Measurements from ENCODE around the gene CORIN.

CORIN gene

GRCh38 chr4:47701286-47701685, 136.6 kb downstream of the CORIN start:
- Histone ChIP-seq H3K4me3 (ENCODE audit: insufficient read depth, low read length, poor library complexity, severe bottlenecking) (no peak overlapping the region), H3K4me2 (ENCODE audit: low read depth, low read length, poor library complexity, severe bottlenecking) (no peak overlapping the region), H3K27me3 (ENCODE audit: low read length) (no peaks in the 10 kb centered on the region), H3K27ac (ENCODE audit: low read depth, low read length) (no peak overlapping the region), H2AFZ (ENCODE audit: low read depth, low read length, severe bottlenecking) (no peak overlapping the region), H3K9ac (ENCODE audit: low read length) (no peak overlapping the region), H3K9me3 (ENCODE audit: insufficient read depth, low read length) (no peaks in the 10 kb centered on the region), H3K36me3 (ENCODE audit: low read length) (no peaks in the 10 kb centered on the region), H4K20me1 (ENCODE audit: low read depth, low read length) (no peaks in the 10 kb centered on the region), H3K79me2 (ENCODE audit: insufficient read depth, low read length) (no peaks in the 10 kb centered on the region), H3F3A (ENCODE audit: insufficient read depth) (no peaks in the 10 kb centered on the region), H3K9me2 (replicated peaks; ENCODE audit: insufficient read depth, low read length) (no peaks in the 10 kb centered on the region)
- TF ChIP-seq EZH2phosphoT487 (conservative IDR thresholded peaks at IDR 0.05; ENCODE audit: low read length), result no peak
- no peak for TF ChIP-seq CTCF (IDR thresholded peaks at IDR 0.05; ENCODE audit: insufficient read depth, low read length, poor library complexity, severe bottlenecking)

- Histone ChIP-seq H3K27ac (ENCODE audit: low read depth, low read length) (no peak overlapping the region), H3K36me3 (ENCODE audit: low read length) (no peaks in the 10 kb centered on the region), H3K9ac (ENCODE audit: low read length) (no peak overlapping the region), H3K27me3 (ENCODE audit: low read length) (no peaks in the 10 kb centered on the region), H3K9me3 (ENCODE audit: insufficient read depth, low read length) (no peaks in the 10 kb centered on the region), H3F3A (ENCODE audit: insufficient read depth) (no peaks in the 10 kb centered on the region), H3K4me3 (ENCODE audit: insufficient read depth, low read length, poor library complexity, severe bottlenecking) (no peak overlapping the region), H4K20me1 (ENCODE audit: low read depth, low read length) (no peaks in the 10 kb centered on the region), H3K4me2 (ENCODE audit: low read depth, low read length, poor library complexity, severe bottlenecking) (no peak overlapping the region), H3K9me2 (replicated peaks; ENCODE audit: insufficient read depth, low read length) (no peaks in the 10 kb centered on the region), H3K79me2 (ENCODE audit: insufficient read depth, low read length) (no peaks in the 10 kb centered on the region), H2AFZ (ENCODE audit: low read depth, low read length, severe bottlenecking) (no peak overlapping the region)
- TF ChIP-seq CTCF (IDR thresholded peaks at IDR 0.05; ENCODE audit: insufficient read depth, low read length, poor library complexity, severe bottlenecking) (no peak), EZH2phosphoT487 (conservative IDR thresholded peaks at IDR 0.05; ENCODE audit: low read length) (no peak)
Observed at GRCh38 chr4:47698837-47699236, 139.0 kb downstream of the CORIN start.

- Histone ChIP-seq H3K9me2 (replicated peaks; ENCODE audit: insufficient read depth, low read length) (no peaks in the 10 kb centered on the region), H3K36me3 (ENCODE audit: low read length) (no peaks in the 10 kb centered on the region), H3K9ac (ENCODE audit: low read length) (no peak overlapping the region), H3K9me3 (ENCODE audit: insufficient read depth, low read length) (no peaks in the 10 kb centered on the region), H3K27ac (ENCODE audit: low read depth, low read length) (no peak overlapping the region), H3K4me2 (ENCODE audit: low read depth, low read length, poor library complexity, severe bottlenecking) (no peak overlapping the region), H2AFZ (ENCODE audit: low read depth, low read length, severe bottlenecking) (no peak overlapping the region), H4K20me1 (ENCODE audit: low read depth, low read length) (no peaks in the 10 kb centered on the region), H3K4me3 (ENCODE audit: insufficient read depth, low read length, poor library complexity, severe bottlenecking) (no peak overlapping the region), H3K79me2 (ENCODE audit: insufficient read depth, low read length) (no peaks in the 10 kb centered on the region), H3K27me3 (ENCODE audit: low read length) (no peaks in the 10 kb centered on the region), H3F3A (ENCODE audit: insufficient read depth) (no peaks in the 10 kb centered on the region)
- TF ChIP-seq EZH2phosphoT487 (conservative IDR thresholded peaks at IDR 0.05; ENCODE audit: low read length), result no peak
- TF ChIP-seq CTCF (IDR thresholded peaks at IDR 0.05; ENCODE audit: insufficient read depth, low read length, poor library complexity, severe bottlenecking), result no peak
Observed at GRCh38 chr4:47696823-47697222, 141.0 kb downstream of the CORIN start.
